Upper lobe of right lung (tissue), 1 donor: Measurements from ENCODE around the gene SIVA1. TPM values are rescaled to one million over a fixed set of nuclear protein-coding genes. Genes with fewer than 3 reads are reported as not detected.

Experiments
- ATAC-seq: fragments of 200-7000 bp; cut with Tn5 transposase; one replicate; pipeline ENCODE4 v1.9.1; 2020; ENCODE audit warnings: mild to moderate bottlenecking, moderate library complexity
- DNase-seq: peaks from one replicate; pipeline ENCODE4 v3.0.0-alpha.2; 2020
- H3K27ac ChIP-seq: fragments of 200-600 bp; one replicate; pipeline ENCODE4 v1.8.0; 2022
- H3K27me3 ChIP-seq: fragments of 200-600 bp; one replicate; pipeline ENCODE4 v1.8.0; 2022; ENCODE audit warnings: mild to moderate bottlenecking
- H3K36me3 ChIP-seq: fragments of 200-600 bp; one replicate; pipeline ENCODE4 v1.8.0; 2022
- H3K4me1 ChIP-seq: fragments of 200-600 bp; one replicate; pipeline ENCODE4 v1.8.0; 2022
- H3K4me3 ChIP-seq: fragments of 200-600 bp; one replicate; pipeline ENCODE4 v1.8.0; 2022; ENCODE audit warnings: mild to moderate bottlenecking
- H3K9me3 ChIP-seq: fragments of 200-600 bp; one replicate; pipeline ENCODE4 v1.8.0; 2022
- intact Hi-C: fragments of 100-400 bp; cut with DNase I; formaldehyde crosslinking; loops from one replicate; pipeline ENCODE4 v1.11.0; 2022
- total RNA-seq: library from RNA; stranded (reverse); fragmentation: NEBNext Ultra II Directional; extraction: Animal tissue kit (Norgen Biotek cat#: 25700); gene quantifications from one replicate; pipeline ENCODE4 v1.2.1, GENCODE V29; 2021
- TF ChIP-seq, protein P1 (sequence below): fragments of 200-600 bp; IDR thresholded peaks from one replicate; pipeline ENCODE4 v1.8.0; 2022; ENCODE audit warnings: antibody characterized with exemption
- donor health status: DM: no; HTN: yes; CAD: no; lungs with severe emphysema.

SIVA1 gene
- total RNA-seq, 1 donor from 2014 or later = 66.1 TPM

DNA sequence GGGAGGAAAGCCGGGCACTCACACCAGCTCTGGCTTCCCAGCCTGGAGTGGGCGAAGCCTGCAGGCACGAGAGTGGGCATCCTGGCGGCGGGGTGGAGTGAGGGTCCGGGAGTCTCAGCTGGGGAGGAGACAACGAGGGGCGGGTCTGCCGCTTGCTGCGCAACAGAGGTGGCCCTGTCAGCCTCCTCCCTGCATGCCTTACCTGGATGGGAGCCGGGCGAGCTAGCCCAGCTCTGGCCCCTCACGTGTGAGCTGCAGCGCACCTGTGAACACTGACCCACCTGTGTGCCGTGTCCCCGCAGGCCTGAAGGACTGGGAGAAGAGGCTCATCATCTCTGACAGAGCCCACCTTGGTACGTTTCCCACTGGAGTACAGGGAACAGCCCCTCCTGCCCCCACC lies 13.9 kb upstream of the SIVA1 start:
- peaks cover 24% of the 10 kb centered on the region for H3K4me1 ChIP-seq
- H3K9me3 ChIP-seq = no peaks in the 10 kb centered on the region
- ATAC-seq = no peak
- no peaks in the 10 kb centered on the region for H3K36me3 ChIP-seq
- H3K4me3 ChIP-seq = no peak overlapping the region
- no peak overlapping the region for H3K27ac ChIP-seq
- TF ChIP-seq, protein P1, sequence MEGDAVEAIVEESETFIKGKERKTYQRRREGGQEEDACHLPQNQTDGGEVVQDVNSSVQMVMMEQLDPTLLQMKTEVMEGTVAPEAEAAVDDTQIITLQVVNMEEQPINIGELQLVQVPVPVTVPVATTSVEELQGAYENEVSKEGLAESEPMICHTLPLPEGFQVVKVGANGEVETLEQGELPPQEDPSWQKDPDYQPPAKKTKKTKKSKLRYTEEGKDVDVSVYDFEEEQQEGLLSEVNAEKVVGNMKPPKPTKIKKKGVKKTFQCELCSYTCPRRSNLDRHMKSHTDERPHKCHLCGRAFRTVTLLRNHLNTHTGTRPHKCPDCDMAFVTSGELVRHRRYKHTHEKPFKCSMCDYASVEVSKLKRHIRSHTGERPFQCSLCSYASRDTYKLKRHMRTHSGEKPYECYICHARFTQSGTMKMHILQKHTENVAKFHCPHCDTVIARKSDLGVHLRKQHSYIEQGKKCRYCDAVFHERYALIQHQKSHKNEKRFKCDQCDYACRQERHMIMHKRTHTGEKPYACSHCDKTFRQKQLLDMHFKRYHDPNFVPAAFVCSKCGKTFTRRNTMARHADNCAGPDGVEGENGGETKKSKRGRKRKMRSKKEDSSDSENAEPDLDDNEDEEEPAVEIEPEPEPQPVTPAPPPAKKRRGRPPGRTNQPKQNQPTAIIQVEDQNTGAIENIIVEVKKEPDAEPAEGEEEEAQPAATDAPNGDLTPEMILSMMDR = no peak
- no peaks in the 10 kb centered on the region for H3K27me3 ChIP-seq
- intact Hi-C loops = no loop called here
- no peak for DNase-seq

DNA sequence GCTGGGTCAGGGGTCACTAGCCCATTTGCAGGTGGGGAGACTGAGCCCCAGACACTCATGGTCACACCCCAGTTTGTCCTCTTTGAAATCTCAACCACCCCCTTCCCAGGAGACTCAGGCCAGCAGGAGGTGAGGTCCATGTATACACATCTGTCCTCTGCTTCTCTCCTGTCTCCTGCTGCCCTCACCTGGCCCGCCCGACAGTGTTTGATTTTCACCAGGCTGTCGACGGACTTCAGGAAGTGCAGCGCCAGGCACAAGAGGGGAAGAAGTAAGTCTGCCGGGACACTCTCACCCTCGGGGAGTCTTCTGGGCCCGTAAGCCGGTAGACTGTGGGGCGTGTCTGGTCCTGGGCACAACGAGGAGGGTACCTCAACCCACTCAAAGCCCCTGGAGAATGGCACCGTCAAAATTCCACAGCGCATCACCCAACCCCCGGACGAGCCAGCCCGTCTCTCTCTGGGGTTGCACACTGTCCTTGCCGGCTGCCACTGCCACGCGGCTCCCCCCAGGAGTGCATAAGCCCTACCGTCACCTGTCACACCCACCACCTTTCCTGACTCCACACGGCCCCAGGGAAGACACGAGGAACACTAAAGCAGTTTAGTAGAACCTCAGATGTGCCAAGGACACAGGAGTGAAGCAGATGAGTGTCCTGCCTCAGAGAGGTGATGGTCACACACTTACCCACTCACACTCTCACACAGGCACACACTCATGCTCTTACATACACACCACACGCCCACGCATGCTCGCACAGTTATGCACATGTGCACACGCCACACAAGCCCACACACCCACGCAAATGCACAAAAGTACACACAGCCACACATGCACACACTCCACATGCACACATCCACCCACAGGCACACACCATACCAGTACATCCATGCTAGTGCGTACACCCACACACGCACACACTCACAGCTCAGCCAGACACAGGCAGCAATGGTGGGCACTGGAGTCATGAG lies 13.1 kb upstream of the SIVA1 start:
- no peak overlapping the region for H3K4me3 ChIP-seq
- intact Hi-C loops = no loop called here
- TF ChIP-seq, protein P1 = no peak
- H3K4me1 ChIP-seq = peaks cover 24% of the 10 kb centered on the region
- no peaks in the 10 kb centered on the region for H3K9me3 ChIP-seq
- no peaks in the 10 kb centered on the region for H3K36me3 ChIP-seq
- ATAC-seq (no peak), DNase-seq (no peak)
- H3K27ac ChIP-seq = no peak overlapping the region
- no peaks in the 10 kb centered on the region for H3K27me3 ChIP-seq

DNA sequence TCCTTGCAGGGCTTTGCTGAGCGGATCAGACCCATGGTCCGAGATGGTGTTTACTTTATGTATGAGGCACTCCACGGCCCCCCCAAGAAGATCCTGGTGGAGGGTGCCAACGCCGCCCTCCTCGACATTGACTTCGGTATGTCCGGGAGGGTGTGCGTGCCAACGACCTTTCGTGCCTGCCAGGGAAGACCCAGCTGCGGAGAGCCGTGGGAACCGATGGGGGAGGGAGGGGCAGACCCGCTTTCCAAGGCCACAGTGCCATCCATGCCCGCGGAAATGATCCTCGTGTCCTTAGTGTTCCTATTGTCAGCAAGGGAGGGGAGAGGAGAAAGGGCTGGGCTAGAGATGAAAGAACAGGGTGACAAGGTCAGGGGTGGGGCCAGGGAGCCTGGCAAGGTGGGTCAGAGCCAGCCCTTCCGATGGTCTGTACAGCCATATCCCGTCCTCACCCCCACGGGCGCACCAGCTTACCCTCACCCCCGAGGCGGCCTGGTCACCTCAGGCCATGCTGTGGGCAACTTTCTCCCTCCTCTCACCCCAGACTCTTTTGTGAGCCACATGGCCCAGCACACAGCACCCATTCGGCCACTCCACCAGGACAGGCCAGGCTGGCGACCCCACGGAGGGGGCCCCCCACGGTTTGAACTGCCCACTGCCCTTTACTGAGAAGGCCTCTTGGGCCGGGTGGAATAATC lies 11.7 kb upstream of the SIVA1 start:
- ATAC-seq = no peak
- Histone ChIP-seq H3K4me3 (no peak overlapping the region), H3K27me3 (no peaks in the 10 kb centered on the region), H3K27ac (no peak overlapping the region), H3K36me3 (no peaks in the 10 kb centered on the region), H3K9me3 (no peaks in the 10 kb centered on the region), H3K4me1 (peaks cover 15% of the 10 kb centered on the region)
- no peak for DNase-seq
- TF ChIP-seq, protein P1 = no peak
- intact Hi-C loops = no loop called here

DNA sequence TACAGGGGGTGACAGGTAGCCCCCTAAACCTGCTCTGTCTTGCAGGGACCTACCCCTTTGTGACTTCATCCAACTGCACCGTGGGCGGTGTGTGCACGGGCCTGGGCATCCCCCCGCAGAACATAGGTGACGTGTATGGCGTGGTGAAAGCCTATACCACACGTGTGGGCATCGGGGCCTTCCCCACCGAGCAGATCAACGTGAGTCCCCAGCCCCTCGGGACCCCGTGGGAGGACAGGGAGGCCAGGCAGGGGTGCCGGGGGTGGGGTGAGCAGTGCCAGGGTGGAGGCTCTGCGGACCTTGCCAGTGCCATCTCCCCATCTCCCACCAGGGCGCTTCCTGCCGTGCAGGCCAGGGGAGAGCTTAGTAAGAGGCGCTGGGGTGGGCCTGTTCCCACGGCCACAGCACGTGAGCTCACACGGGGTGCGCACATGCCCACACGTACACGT lies 11.1 kb upstream of the SIVA1 start:
- H3K27me3 ChIP-seq = no peaks in the 10 kb centered on the region
- peaks cover 11% of the 10 kb centered on the region for H3K4me1 ChIP-seq
- TF ChIP-seq, protein P1 = no peak
- no peak for DNase-seq
- H3K27ac ChIP-seq = no peak overlapping the region
- H3K9me3 ChIP-seq = no peaks in the 10 kb centered on the region
- intact Hi-C loops = no loop called here
- ATAC-seq = no peak
- no peaks in the 10 kb centered on the region for H3K36me3 ChIP-seq
- H3K4me3 ChIP-seq = no peak overlapping the region

DNA sequence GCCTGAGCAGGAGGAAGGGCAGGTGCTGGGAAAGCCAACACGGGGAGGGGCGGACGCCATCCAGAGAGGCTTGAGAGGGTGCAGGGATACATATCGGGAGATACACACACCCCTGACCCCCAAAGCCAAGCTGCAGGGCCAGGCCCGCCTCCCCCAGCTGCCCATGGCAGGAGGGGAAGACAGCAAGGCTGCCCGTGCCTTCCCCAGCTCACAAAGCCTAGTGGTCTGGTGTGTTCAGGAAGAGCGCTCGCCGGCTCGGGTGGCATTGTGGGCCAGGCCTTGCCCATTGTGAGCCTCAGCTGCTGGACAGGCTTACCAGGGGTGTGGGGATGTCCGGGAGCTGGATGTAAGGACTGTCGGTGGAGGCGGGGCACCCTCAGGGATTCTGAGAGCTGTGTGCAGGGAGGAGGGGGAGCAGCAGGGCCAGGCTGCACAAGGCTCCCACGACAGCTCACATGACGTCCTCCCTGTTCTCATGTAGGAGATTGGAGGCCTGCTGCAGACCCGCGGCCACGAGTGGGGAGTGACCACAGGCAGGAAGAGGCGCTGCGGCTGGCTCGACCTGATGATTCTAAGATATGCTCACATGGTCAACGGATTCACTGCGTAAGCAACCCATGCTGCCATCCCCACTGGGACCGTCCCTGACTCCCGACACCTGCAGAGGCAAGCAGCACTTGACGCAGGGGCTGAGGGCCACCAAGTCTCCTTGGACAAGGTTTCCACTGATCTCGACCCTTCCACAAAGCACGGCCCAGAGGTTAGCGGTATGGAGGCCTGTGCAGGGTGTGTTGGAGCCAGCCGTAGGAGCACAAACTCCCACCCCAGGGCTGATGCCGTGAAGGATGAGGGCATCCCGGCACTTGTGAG lies 10.1 kb upstream of the SIVA1 start:
- DNase-seq (no peak), ATAC-seq (no peak)
- H3K27me3 ChIP-seq = no peaks in the 10 kb centered on the region
- no peaks in the 10 kb centered on the region for H3K9me3 ChIP-seq
- peaks cover 6% of the 10 kb centered on the region for H3K4me1 ChIP-seq
- no peak overlapping the region for H3K4me3 ChIP-seq
- TF ChIP-seq, protein P1 = no peak
- H3K36me3 ChIP-seq = no peaks in the 10 kb centered on the region
- intact Hi-C loops = no loop called here
- no peak overlapping the region for H3K27ac ChIP-seq
